ENCODE data around the gene PPT2. TPM values are rescaled to one million over a fixed set of nuclear protein-coding genes. Genes with fewer than 3 reads are reported as not detected.

Gene PPT2, protein sequence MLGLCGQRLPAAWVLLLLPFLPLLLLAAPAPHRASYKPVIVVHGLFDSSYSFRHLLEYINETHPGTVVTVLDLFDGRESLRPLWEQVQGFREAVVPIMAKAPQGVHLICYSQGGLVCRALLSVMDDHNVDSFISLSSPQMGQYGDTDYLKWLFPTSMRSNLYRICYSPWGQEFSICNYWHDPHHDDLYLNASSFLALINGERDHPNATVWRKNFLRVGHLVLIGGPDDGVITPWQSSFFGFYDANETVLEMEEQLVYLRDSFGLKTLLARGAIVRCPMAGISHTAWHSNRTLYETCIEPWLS
- total RNA-seq = 23.4 TPM
- long read RNA-seq, transcript PPT2-244 (9 exons, 2,053 nt) = major isoform, 18 of 37 reads
- long read RNA-seq, partial matches to known transcripts = 11 of 37 reads
- long read RNA-seq, other reads (novel, unspliced or antisense) = 1 of 37 reads

DNA sequence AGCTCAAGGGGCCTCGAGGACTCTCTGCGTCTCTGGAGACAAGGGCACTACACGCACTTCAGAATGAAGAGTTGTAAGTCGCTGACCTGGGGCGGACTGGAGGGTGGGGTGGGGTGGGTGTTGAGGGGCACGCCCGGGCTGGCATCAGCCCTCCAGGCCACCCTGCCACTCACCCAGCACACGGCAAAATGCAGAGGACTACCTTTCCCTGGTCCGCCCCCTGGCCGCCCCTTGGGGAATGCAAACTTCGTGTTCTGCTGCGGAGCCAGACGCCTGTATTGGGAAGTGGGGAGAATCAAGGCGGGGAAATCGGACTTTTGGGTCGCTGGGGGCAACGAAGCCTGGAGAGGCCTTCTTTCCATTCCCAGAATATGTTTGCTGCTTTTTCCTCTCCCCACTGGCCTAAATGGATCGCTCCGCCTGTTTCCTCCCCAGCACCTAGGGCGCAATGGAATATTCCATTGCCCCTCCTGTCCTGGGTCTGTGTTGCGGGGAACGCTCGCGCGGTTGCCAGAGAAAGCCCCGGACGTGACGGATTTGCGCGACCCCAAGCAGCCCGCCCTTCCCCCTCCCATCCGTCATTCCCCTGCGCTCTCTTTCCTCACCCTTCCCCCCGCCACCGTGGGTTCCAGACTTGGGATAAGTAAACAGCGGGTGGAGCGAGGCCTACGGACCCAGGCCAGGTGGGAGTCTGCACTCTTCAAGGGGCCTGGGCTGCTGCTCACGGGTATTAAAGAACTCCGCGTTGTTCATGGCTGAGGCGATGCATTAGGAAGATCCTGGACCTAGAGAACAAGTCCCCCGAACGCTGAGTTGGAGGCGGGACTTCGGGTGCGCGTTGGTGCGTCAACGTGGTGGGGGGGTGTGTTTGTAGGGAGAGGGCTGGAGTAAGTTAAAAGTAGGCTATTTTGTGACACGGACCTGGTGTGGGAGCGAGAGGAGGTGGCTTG, at the start of gene PPT2:
PPT2 (plus strand) TSS at position 578 of the 950 bp plus-strand sequence. CDS start 454 bp downstream, outside the sequence.
- H3K36me3 ChIP-seq = peaks cover 32% of the 10 kb centered on the region
- H3K4me1 ChIP-seq = peaks cover 39% of the 10 kb centered on the region
- H3K27me3 ChIP-seq (ENCODE audit: low read depth) = peaks cover 30% of the 10 kb centered on the region
- no peaks in the 10 kb centered on the region for H3K9me3 ChIP-seq (replicated peaks)
- peak within 1 kb of the TSS; percentile 94 for H3K27ac ChIP-seq (replicated peaks)
- peak within 1 kb of the TSS; percentile 82 for H3K4me3 ChIP-seq
- peak; percentile 91 for DNase-seq
- intact Hi-C loops (cut with micrococcal nuclease) = no loop called here
- TF ChIP-seq, protein P1, sequence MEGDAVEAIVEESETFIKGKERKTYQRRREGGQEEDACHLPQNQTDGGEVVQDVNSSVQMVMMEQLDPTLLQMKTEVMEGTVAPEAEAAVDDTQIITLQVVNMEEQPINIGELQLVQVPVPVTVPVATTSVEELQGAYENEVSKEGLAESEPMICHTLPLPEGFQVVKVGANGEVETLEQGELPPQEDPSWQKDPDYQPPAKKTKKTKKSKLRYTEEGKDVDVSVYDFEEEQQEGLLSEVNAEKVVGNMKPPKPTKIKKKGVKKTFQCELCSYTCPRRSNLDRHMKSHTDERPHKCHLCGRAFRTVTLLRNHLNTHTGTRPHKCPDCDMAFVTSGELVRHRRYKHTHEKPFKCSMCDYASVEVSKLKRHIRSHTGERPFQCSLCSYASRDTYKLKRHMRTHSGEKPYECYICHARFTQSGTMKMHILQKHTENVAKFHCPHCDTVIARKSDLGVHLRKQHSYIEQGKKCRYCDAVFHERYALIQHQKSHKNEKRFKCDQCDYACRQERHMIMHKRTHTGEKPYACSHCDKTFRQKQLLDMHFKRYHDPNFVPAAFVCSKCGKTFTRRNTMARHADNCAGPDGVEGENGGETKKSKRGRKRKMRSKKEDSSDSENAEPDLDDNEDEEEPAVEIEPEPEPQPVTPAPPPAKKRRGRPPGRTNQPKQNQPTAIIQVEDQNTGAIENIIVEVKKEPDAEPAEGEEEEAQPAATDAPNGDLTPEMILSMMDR (IDR thresholded peaks at IDR 0.05; ENCODE audit: borderline replicate concordance) = peak; percentile 36

DNA sequence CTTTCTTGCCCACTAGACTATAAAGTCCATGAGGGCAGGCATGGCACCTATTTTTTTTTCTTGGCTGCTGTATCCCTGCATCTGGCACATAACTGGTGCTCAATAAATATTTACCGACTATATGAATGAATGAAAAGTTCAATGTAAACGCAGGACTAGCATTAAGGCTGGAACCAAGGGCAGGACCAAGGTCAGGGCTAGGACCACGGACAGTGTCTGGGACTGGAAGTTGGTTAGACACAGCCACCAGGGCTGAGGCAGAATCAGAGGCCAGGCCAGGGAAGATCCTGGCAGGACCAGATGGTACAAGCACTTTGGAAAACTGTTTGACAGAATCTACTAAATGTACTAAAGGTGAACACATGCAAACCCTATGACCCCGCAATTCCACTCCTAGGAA, 48.5 kb upstream of the PPT2 start:
- intact Hi-C loops (cut with micrococcal nuclease) = no loop called here
- H3K9me3 ChIP-seq (replicated peaks) = no peaks in the 10 kb centered on the region
- no peaks in the 10 kb centered on the region for H3K27me3 ChIP-seq (ENCODE audit: low read depth)
- TF ChIP-seq, protein P1 (IDR thresholded peaks at IDR 0.05; ENCODE audit: borderline replicate concordance) = no peak
- peaks cover 51% of the 10 kb centered on the region for H3K4me1 ChIP-seq
- DNase-seq = no peak
- no peak overlapping the region for H3K27ac ChIP-seq (replicated peaks)
- H3K4me3 ChIP-seq = peak overlapping the region; percentile 70
- peaks cover 8% of the 10 kb centered on the region for H3K36me3 ChIP-seq

DNA sequence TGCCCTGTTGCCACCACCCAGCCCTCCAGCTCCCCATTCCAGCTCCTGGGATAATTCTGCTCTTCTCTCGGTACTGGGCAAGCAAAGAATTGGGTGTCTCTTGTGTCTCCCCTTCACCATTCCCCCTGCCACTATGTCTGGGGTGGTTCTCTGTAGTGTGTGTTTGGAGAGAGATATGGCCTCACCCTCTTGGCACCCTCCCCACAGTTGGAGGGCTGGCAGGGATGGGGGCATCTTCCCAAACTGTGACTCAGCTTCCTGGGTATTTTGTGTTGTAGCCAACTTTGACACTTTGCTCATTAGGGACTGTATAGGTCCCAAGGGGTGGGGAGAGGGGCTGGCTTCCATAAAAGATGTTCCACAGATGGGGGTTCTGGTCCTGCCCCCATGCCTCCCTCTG, 46.5 kb upstream of the PPT2 start:
- Histone ChIP-seq H3K27me3 (ENCODE audit: low read depth) (no peaks in the 10 kb centered on the region), H3K4me3 (peak overlapping the region; percentile 70), H3K4me1 (peaks cover 71% of the 10 kb centered on the region), H3K36me3 (peaks cover 4% of the 10 kb centered on the region), H3K27ac (replicated peaks) (peak overlapping the region; percentile 95), H3K9me3 (replicated peaks) (no peaks in the 10 kb centered on the region)
- TF ChIP-seq, protein P1 (IDR thresholded peaks at IDR 0.05; ENCODE audit: borderline replicate concordance) = no peak
- intact Hi-C loops (cut with micrococcal nuclease) = no loop called here
- DNase-seq = no peak

DNA sequence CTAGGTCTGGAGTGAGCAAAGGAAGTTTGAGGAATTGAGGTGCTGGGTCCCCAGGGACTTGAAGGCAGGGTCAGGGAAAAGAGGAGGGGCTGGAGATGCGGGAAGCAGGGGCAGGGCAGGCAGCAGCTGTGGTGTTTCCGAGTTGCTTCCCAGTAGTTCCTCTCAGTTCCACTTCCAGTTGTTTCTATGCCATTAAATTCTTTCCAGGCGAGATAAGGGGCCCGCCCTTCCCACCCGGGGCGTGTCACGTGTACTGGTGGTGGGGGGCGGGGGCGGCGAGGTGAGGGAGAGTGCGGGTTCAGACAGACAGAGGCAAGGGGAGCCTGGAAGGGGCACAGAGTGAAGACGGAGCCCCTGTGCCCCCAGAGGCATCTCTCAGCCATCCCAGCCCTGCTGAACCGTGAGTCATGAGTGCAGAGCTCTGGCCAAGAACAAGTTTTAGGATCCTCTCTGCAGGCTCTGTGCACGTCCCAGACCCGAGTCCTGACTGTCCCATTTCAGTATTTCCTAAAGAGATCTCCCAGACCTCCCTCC, 45.8 kb upstream of the PPT2 start:
- H3K27me3 ChIP-seq (ENCODE audit: low read depth) = no peaks in the 10 kb centered on the region
- TF ChIP-seq, protein P1 (IDR thresholded peaks at IDR 0.05; ENCODE audit: borderline replicate concordance) = peak; percentile 31
- H3K4me1 ChIP-seq = peaks cover 78% of the 10 kb centered on the region
- H3K36me3 ChIP-seq = no peaks in the 10 kb centered on the region
- peak overlapping the region; percentile 95 for H3K27ac ChIP-seq (replicated peaks)
- intact Hi-C loops (cut with micrococcal nuclease) = no loop called here
- H3K9me3 ChIP-seq (replicated peaks) = no peaks in the 10 kb centered on the region
- DNase-seq = peak; percentile 80
- peak overlapping the region; percentile 70 for H3K4me3 ChIP-seq

DNA sequence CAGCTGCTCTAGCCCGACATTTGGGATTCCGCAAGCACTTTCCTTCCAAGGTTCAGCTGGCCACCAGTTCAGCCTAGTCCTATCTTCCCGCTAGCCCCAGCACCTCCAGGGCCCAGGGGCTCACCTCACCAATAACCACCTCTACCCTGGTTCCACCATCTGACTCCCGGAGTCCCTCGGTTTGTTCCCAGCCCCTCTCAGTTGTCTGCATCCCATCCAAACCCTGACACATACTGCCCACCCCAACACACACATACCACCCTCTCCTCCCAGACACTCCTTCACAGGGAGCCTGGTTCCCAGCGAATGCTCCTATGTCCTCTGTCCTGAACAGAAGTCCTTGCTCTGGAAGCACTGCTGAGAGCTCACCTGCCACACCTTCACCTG, 45.2 kb upstream of the PPT2 start:
- no peak for DNase-seq
- TF ChIP-seq, protein P1 (IDR thresholded peaks at IDR 0.05; ENCODE audit: borderline replicate concordance) = no peak
- intact Hi-C loops (cut with micrococcal nuclease) = no loop called here
- no peaks in the 10 kb centered on the region for H3K27me3 ChIP-seq (ENCODE audit: low read depth)
- H3K4me3 ChIP-seq = peak overlapping the region; percentile 70
- H3K36me3 ChIP-seq = no peaks in the 10 kb centered on the region
- peaks cover 84% of the 10 kb centered on the region for H3K4me1 ChIP-seq
- H3K9me3 ChIP-seq (replicated peaks) = no peaks in the 10 kb centered on the region
- peak overlapping the region; percentile 95 for H3K27ac ChIP-seq (replicated peaks)

Data from left ventricle myocardium inferior (tissue), 1 donor.